Regular cardiac myocyte (primary cell): ENCODE data around the gene AADACL4. TPM values are rescaled to one million over a fixed set of nuclear protein-coding genes. Genes with fewer than 3 reads are reported as not detected.

Experiments used
- total RNA-seq: library from RNA; depleted of rRNA; stranded (reverse); fragments of >200 nt; gene quantifications from 2 replicates; pipeline ENCODE4 v1.2.3, GENCODE V29; 2014

AADACL4 gene
- total RNA-seq, result under 0.01 TPM in 1 of 2 replicates, not detected in the other

GRCh38 chr1:12643785-12644184 lies at the start of gene AADACL4:
TSS of gene AADACL4 (plus strand) at chr1:12644085. CDS start at chr1:12644547, 462 bp downstream.

DNA sequence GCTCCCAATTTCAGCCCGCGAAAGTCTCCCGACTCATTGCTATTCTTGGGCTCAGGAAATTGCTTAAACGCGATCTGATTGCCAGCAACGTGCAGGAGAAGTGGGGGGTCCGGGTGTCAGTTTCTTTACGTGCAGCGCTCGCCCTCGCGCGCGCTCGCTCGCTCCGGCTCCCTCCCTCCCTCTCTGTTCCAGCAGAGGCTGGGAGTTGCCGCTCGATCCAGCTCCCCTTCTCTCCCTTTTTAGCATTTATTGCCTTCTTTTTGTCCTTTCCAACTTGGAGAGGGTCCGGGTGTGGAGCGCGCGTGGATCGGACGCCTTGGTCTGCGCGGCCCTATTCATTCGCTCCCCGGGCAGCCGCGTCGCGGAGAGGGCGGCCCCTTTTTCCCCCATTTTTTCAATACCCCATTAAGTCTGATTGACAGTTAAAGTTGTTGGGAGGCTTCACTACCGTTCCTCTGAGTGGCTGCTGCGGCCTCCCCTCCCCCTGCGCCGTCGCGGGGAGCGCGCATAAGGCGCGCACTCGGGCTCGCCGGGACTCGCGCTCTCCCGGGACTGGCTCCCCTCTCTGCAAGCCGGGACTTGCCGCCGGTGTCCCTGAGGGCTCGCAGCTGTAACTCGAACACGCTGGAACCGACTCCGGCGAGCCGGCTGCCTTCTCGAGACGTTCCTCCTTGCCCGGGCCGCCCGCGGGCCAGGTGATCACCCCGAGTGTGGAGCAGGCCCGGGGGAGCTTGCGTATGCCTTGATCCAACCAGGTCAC lies 25.8 kb upstream of the AADACL4 start, which contains the start of gene DHRS3:
Gene DHRS3 (minus strand): TSS at position 310 of the 760 bp plus-strand sequence. CDS start 862 bp downstream, outside the sequence.

DNA sequence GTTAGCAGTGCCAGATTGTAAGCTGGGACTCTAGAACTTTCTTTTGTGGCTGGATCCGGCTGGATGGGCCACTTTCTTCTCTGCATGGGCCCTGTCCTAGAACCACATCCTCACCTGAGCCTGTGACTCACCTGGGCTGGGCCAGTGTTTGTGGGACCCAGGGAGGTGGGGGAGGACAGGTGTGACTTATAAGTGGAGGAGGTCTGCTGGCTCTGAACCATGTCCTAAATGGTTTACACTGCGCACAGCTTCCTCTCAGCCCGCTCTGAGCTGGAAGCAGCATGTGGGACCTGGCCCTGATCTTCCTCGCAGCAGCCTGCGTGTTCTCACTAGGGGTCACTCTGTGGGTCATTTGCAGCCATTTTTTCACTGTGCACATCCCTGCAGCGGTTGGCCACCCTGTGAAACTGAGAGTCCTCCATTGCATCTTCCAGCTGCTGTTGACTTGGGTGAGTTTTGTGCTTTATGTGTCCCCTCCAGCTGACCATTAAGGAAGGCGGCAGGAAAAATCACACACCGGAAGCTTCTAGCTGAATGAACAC lies 72.1 kb downstream of the AADACL4 start, which contains the start of gene AADACL3:
Gene AADACL3 (plus strand): TSS at position 215 of the 542 bp plus-strand sequence. CDS start 67 bp downstream, at position 282.

Other genes with a start within 250 kb of the AADACL4 start
- gene DHRS3, start 25.9 kb upstream of the AADACL4 start, total RNA-seq, result 179 and 234 TPM in 2 replicates
- gene AADACL3, start 72.0 kb downstream of the AADACL4 start, total RNA-seq, result not detected in 2 replicates
- not detected in 2 replicates for gene CFAP107, start 102.1 kb downstream of the AADACL4 start, total RNA-seq
- gene PRAMEF12, start 129.7 kb downstream of the AADACL4 start, total RNA-seq, result not detected in 2 replicates
- gene PRAMEF1, start 147.3 kb downstream of the AADACL4 start, total RNA-seq, result not detected in 2 replicates
- gene PRAMEF11, start 187.3 kb downstream of the AADACL4 start, total RNA-seq, result not detected in 2 replicates
- gene HNRNPCL1, start 204.6 kb downstream of the AADACL4 start, total RNA-seq, result not detected in 2 replicates
- not detected in 2 replicates for gene PRAMEF2, start 213.0 kb downstream of the AADACL4 start, total RNA-seq
- not detected in 2 replicates for gene PRAMEF4, start 242.1 kb downstream of the AADACL4 start, total RNA-seq